HG02588 (cell line): ENCODE data around the gene C1R.
"Not testable (repeated sequence)": the region's sequence is repeated elsewhere in the genome, so short reads cannot be mapped to it uniquely, and the experiment has no call there.

Experiments used
- ATAC-seq: cut with Tn5 transposase; IDR thresholded peaks from one replicate; pipeline ENCODE4 v1.9.1; 2021; ENCODE audit warnings: mild to moderate bottlenecking, moderate library complexity; ENCODE audit not compliant: unreplicated experiment

C1R gene

GRCh38 chr12:7121324-7121723 is 29.1 kb upstream of the C1R start:
- no peak for ATAC-seq

DNA sequence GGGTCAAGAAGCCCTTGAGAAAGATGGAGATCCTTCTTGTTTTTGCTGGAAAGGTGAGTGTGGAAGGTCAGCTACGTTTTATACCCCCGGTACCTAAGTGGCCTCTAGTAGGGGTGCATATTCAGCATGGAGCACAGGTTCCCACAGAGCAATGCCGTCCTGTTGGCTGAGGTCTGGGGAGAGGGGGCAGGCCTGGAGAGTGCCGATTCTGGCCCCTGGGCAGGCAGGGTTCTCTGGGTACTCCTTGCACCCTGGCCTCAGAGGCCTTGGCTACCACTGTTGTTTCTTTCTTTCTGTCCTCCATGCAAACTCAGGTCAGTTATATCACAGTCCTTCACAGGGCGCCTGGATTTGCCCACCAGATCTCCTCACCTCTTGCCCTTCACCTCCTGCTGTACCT is 27.9 kb upstream of the C1R start:
- no peak for ATAC-seq

GRCh38 chr12:7118881-7119280 is 26.6 kb upstream of the C1R start:
- no peak for ATAC-seq

GRCh38 chr12:7117670-7118069 is 25.4 kb upstream of the C1R start:
- no peak for ATAC-seq

DNA sequence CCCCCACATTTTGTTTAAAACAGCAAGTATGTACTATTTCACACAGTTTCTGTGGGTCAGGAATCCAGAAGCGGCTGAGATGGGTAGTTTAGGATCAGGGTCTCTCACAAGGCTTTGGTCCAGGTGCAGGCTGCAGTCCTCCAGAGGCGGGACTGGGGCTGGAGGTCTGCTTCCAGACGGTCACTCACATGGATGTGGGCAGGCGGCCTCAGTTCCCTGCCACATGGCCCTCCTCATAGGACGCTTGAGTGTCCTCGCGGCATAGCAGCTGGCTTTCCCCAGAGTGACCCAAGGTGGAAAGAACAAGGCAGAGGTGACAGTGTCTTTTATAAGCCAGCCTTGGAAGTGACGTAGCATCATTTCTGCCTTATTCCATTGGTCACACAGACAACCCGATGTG is 24.7 kb upstream of the C1R start:
- ATAC-seq, result no peak

DNA sequence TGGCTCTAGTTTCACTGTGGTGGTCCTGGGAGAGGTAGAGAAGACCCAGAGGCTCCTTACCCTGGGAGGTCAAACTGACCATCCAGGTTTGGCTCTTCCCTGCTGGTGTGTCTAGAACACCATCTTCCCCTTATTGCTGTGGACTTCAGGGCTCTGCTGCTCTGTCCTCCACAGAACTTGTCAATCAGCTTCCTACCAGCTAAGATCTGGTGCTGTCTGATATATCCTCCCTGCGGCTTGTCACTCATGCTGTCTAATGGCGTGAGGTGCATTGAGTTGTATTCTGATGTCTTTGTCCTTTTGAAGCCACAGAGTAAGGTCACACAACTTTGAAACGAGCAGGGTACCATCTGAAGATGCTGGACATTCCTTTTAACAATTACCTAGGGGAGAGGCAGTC is 24.0 kb upstream of the C1R start:
- no peak for ATAC-seq

DNA sequence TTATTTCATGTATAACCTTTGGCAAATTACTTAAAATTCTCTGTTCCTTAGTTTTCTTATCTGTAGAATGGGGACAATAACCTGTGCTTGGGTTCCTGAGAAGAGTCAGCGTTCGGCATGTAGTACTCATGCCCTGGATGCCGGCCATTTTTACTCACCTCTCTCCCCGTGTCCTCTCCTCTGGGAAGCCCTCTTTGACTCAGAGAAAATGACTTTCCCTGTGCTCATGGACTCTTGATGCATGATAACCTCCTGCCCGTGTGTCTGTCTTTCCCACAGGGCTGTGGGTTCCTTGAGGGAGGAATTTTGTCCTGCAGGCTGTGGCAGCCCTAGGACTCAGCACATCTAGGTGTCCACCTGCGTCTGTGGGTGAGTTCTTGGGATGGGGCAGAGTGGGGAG is 22.6 kb upstream of the C1R start:
- ATAC-seq, result no peak

DNA sequence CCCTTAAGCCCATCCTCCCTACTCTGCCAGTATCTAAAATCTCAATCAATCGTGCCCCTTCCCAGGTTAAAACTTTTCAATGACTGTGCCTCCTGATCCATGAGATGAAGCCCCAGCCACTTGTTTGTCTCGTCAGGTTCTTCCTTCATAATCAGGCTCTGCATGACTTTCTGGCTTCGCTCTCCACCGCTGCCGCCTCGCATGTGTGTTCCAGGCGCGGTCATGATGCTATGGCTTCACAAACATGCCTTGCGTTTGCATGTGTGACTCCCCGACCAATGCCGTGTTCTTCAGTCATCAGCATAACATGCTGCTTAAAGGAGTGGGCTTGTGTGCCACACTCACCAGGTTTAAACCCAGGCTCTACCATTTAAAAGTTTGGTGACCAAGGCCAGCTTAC is 21.8 kb upstream of the C1R start:
- ATAC-seq, result no peak

DNA sequence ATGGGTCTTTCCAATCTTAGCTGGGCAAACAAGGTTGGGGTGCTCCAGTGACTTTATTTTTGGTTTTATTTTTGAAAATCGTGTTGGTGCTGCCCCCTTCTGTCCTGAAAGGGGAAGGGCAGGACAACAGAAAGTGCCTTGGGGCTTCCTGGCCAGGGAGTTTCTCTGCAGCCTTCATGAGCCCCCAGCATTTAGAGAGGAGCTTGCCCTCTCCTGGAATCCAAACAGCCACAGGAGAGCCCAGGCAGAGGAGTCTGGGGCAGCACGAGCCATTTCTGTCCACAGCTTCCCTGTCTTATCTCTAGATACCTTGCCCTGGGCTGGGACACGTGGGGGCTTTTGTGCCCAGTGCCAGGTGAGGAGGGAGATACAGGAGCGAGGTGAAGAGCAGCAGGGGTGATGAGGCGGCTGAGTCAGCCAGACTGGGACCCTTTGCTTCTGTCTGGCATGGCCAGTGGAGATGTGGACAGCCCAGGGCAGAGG is 21.2 kb upstream of the C1R start:
- no peak for ATAC-seq

DNA sequence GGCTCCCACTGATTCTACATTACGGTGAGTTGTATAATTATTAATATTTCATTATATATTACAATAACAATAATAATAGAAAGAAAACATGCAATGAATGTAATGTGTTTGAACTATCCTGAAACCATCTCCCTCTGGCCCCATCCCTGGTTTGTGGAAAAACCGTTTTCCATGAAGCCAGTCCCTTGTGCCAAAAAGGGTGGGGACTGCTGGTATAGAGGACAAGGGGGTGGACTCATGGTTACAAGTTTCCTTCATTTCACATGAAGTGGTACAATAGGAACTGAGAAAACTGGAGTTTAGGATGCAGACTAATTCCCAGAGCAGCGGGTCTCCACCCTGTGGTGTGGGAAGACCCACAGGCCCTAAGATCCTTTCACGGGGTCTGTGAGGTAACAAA is 19.8 kb upstream of the C1R start:
- no peak for ATAC-seq

DNA sequence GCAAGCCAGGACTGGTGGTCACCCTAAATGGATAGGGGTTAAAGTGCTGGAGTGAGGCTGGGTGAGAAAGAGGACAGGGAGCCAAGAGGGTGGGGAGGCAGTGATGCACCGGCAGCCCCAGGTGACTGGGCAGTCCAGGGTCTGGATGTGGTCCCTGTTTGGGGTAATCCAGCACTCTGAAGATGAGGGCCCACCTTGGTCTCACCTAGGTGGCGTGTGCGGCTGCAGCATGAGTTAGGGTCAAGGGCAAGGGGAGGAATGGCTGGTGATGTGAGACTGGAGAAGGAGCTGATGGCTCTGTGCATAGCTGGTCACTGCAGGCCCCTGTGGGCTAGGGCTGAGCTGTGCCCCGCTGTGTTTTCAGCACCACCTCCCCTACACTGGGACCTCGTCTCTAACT is 18.4 kb upstream of the C1R start:
- no peak for ATAC-seq

GRCh38 chr12:7109572-7109920 is 17.3 kb upstream of the C1R start:
- no peak for ATAC-seq

GRCh38 chr12:7108796-7109571 is 16.7 kb upstream of the C1R start, which contains the start of gene C1RL:
TSS of gene C1RL (minus strand) at chr12:7109214. CDS start at chr12:7109180, 34 bp downstream.
- no peak for ATAC-seq

DNA sequence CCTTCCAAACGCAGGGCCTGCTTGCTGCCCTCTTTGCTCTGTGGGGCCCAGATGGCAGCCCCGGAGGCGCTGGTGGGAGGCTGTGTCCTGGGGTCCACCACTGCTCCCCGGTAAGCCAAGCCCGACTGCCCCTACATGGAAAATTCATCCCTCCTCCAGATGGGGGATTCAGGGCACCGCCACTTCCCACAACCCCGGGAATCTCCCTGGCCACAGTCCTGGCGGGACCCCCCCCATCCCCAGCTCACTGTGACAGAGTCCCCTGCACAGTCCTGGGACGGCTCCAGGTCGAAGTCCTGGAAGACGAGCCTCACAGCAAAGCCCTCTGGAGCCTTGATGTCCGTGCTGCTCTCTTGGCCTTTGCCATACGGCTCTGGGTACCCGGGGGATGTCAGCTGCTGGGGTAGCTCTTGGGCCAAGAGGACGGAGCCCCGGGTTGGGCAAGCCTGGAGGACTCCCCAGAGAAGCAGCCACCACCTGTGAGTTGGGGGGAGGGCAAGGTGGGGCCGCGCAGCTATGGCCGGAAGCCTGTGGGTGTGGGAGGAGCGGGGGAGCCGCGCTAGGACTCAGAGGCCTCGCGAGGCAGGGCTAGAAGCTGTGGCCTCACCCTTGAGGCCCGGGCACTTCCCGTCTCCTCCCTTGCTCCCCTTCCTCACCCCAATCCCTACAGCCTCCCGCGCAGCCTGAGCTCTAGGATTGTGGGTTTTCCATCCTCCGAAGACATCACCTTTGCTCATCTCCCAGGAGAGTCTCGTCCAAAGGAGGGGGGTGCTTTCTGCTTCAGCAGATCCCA is 16.0 kb upstream of the C1R start:
- ATAC-seq, result peak; percentile 91

DNA sequence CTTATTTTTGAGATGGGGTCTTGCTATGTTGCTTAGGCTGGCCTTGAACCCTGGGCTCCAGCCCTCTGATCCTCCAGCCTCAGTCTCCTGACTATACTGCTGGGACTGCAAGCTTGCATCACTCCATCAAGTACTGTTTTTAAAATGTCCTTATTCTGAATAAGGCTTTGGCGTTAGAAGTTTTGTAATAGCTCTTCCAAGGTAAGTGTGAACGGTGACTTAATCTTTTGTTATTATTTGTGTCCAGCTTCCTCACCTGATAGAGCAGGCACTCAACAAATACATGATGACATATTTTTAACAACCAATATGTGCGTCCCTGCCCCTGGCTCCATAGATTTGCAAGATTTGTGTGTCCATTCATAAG is 15.4 kb upstream of the C1R start:
- ATAC-seq, result no peak

GRCh38 chr12:7107181-7107580 is 14.9 kb upstream of the C1R start:
- not testable (repeated sequence) for ATAC-seq

DNA sequence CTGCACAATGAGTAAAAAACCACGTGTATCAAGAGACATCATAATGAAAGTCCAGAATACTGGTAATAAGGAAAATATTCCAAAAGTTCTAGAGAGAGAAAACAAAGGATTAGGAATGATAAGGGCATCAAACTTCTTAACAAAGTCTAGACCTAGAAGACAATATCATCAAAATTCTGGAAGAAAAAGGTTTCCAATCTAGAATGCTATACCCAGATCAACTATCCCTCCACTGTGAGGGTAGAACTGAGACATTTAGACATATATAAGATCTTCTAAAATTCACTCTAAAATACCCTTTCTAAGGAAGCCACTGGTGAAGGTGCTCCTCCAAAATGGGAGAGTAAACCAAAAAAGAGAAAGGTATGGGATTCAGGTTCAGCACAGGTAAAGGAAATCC is 13.8 kb upstream of the C1R start:
- ATAC-seq, result no peak

DNA sequence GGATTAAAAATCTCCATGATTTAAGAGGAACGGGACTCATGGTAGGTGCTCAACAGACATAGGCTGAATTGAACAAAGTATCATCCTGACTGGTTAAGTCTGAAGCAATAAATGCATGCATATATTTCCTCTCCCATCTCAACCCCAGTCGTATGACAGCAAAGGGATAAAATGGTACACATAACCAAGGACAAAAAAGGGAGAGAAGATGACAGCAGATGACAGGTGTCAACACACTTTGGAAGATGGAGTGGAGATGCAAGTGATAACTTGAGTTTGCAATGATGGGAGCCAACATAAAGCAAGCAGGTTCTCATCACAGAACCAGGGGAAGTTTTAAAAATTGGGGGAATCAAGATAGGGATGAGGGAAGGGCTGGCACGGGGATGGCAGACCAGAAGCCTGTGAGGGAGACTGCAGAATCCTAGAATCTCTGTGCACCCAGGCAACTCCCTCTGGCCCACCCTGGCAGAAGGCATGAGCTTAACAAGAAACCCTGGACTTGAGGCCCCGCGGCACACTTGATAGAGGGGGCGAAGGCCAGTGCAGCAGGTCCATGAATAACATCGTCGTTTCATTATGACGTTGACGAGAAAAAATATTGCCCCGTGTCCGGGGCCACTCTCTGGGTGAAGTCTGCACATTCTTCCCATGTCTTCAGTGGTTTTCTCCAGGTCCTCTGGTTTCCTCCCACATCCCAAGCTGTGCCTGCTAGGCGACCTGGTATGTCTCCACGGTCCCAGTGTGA is 11.8 kb upstream of the C1R start:
- no peak for ATAC-seq

- ATAC-seq, result no peak
These were observed 10.3 kb upstream of the C1R start for GRCh38 chr12:7102582-7102981.

- no peak for ATAC-seq
These were observed 9.5 kb upstream of the C1R start for GRCh38 chr12:7101694-7102131.

DNA sequence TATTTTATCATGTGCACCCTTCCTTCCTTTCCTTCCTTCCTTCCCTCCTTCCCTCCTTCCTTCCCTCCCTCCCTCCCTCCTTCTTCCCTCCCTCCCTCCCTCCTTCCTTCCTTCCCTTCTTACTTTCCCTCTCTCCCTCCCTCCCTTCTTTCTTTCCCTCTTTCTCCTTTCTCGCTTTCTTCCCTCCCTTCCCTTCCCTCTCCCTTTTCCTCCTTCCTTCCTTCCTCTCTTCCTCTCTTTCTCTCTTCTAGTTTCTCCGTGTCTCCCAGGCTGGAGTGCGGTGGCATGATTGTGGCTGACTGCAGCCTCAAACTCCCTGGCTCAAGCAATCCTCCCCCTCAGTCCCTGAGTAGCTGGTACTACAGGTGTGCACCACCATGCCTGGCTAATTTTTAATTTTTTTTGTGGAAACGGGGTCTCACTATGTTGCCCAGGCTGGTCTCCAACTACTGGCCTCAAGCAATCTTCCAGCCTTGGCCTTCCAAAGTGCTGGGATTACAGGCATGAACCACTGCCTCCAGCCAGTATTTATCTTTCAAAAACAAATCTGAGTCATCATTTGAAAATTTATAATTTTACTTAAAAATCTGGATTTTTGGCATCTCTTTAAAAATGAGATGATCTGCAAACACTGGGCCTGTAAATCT is 8.9 kb upstream of the C1R start:
- ATAC-seq, result no peak
